WERI-Rb-1 (cell line): Measurements from ENCODE around the gene RBM17.

ENCODE experiments used
- DNase-seq: peaks from one replicate; pipeline ENCODE4 v3.0.0-alpha.2; 2020
- H3K27ac ChIP-seq: fragments of 250-450 bp; sonication (Bioruptor Pico); 2 replicates; pipeline ENCODE4 v1.5.1; 2020; ENCODE audit warnings: mild to moderate bottlenecking, moderate library complexity
- H3K27me3 ChIP-seq: fragments of 250-450 bp; sonication (Bioruptor Pico); 2 replicates; pipeline ENCODE4 v1.5.1; 2021; ENCODE audit warnings: mild to moderate bottlenecking, low read depth, moderate library complexity; ENCODE audit not compliant: insufficient read depth, severe bottlenecking
- H3K36me3 ChIP-seq: fragments of 250-450 bp; sonication (Bioruptor Pico); 2 replicates; pipeline ENCODE4 v1.5.1; 2020; ENCODE audit warnings: mild to moderate bottlenecking, moderate library complexity
- H3K4me3 ChIP-seq: 2 replicates; pipeline ENCODE4 v1.5.1; 2011; ENCODE audit warnings: low read depth, mild to moderate bottlenecking, control low read depth, low read length
- H3K9me3 ChIP-seq: fragments of 250-450 bp; sonication (Bioruptor Pico); 2 replicates; pipeline ENCODE4 v1.5.1; 2021; ENCODE audit warnings: mild to moderate bottlenecking, moderate library complexity; ENCODE audit not compliant: severe bottlenecking
- TF ChIP-seq, protein P1 (sequence below): IDR thresholded peaks from 2 replicates; pipeline ENCODE4 v1.5.1; 2011; ENCODE audit warnings: low read depth, mild to moderate bottlenecking, control low read depth, inconsistent platforms, low read length

Gene RBM17

DNA sequence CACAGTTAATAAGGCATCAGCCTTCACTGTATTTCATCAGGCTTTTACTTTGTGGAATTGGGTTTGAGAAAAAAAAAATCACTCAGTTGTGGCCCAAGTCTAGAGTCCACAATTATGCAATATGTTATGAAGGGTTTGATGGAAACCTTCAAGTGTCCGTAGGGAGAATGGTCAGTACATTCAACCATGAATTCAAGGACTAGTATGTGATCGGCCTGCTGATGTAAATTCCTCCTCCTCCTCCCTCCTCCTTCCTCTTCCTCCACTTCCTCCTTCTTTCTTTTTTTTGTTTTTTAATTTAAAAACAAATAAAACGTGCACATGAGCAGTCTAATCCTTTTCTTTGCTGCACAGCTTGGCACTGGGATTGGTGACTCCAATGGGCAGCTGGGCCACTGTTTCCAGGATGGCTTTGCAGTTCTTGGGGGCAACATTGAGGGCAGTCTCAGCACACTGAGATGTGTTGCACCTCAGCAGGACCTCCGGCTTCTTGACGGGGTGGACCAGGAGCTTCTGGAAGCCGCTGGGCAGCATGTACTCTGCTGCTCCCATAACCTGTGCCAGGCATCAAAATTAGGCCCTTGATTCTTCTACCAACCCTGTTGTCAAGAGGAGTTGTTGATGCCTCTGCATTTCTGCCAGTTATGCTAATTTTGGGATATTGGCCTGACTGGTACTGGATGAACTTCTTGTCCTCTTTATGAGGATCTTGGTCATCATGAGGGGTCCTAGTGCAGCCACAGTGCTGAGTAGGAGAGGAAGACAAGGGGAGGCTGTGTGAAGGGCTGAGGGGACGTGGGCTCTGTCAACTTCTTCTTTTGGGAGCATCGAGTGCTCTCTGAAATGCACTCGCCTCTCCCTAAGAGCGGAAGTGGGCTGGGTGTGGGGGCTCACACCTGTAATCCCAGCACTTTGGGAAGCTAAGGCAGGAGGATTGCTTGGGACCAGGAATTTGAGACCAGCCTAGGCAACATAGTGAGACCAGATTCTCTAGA is 17.4 kb upstream of the RBM17 start:
- no peaks in the 10 kb centered on the region for H3K36me3 ChIP-seq
- no peak overlapping the region for H3K27ac ChIP-seq
- TF ChIP-seq, protein P1, sequence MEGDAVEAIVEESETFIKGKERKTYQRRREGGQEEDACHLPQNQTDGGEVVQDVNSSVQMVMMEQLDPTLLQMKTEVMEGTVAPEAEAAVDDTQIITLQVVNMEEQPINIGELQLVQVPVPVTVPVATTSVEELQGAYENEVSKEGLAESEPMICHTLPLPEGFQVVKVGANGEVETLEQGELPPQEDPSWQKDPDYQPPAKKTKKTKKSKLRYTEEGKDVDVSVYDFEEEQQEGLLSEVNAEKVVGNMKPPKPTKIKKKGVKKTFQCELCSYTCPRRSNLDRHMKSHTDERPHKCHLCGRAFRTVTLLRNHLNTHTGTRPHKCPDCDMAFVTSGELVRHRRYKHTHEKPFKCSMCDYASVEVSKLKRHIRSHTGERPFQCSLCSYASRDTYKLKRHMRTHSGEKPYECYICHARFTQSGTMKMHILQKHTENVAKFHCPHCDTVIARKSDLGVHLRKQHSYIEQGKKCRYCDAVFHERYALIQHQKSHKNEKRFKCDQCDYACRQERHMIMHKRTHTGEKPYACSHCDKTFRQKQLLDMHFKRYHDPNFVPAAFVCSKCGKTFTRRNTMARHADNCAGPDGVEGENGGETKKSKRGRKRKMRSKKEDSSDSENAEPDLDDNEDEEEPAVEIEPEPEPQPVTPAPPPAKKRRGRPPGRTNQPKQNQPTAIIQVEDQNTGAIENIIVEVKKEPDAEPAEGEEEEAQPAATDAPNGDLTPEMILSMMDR, result no peak
- no peak for DNase-seq
- no peaks in the 10 kb centered on the region for H3K9me3 ChIP-seq
- H3K27me3 ChIP-seq, result peaks cover 19% of the 10 kb centered on the region
- no peak overlapping the region for H3K4me3 ChIP-seq

DNA sequence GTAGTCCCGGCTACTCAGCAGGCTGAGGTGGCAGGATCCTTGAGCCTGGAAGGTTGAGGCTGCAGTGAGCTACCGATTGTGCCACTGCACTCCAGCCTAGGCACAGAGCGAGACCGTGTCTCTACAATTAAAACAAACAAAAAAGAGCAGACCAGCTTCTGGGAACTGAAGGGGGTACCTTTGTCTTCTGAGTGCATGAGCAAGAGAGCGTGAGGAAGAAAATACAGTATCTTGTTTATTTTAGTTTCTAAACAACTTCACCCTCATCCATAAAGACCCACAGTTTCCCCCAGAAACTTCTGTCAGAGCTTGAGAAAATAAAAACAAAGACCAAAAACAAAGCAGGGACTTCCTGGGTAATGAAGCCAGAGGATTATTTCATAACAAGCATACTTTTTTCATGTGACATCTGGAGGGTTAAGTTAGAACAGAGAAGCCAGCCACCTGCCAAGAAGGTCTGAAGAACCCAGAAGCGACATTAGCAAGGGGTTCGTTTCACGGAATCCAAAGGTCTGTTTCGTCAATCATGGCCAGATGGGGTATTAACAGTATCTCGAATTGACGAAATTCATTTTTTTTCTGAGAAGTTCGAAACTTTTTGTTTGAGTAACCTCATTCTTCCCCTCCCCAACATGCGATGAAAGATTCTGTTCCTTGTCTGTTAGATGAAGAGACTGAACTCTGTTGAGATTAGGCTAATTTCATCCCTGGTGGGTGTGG is 16.5 kb upstream of the RBM17 start:
- Histone ChIP-seq H3K4me3 (no peak overlapping the region), H3K9me3 (no peaks in the 10 kb centered on the region), H3K27me3 (peaks cover 24% of the 10 kb centered on the region), H3K27ac (no peak overlapping the region), H3K36me3 (no peaks in the 10 kb centered on the region)
- TF ChIP-seq, protein P1, result no peak
- DNase-seq, result no peak

DNA sequence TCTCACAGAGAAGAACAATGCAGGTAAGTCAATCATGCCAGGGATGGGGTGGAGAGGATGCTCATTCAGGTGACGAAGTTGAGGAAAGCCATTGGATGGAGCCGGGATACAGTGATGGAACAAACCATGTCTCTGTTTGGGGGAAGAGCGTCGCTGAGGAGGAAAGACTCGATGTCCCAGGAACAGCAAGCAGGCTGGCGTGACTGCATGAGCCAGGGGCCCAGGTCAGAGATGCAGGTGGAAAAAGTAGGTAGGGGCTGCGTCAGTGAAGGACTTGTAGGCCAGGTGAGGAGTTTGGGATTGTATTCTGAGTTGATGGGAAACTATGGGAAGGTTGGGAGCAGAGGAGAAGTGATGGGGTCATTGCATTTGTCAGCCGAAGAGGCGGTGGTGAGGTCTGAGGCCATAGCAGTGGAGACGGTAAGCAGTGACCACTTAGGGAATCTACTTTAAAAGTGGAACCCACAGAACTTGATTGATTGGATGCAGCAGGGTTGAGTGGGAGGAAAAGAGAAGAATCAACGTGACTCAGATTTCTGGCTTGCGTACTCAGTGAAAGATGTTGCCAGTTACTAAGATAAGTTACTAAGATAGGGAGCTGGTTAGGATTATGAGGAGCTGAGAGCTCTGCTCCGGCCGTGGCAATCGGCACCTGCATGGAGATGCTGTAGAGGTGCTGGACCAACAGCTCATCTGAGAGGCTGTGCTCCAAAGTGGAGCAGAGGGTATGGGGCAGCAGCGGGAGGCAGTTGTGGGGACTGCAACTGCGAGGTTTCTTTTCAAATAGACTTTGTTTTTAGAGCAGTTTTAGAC is 14.1 kb upstream of the RBM17 start:
- no peak overlapping the region for H3K4me3 ChIP-seq
- H3K27me3 ChIP-seq, result peaks cover 19% of the 10 kb centered on the region
- H3K9me3 ChIP-seq, result no peaks in the 10 kb centered on the region
- DNase-seq, result no peak
- H3K27ac ChIP-seq, result no peak overlapping the region
- H3K36me3 ChIP-seq, result no peaks in the 10 kb centered on the region
- TF ChIP-seq, protein P1, result no peak

DNA sequence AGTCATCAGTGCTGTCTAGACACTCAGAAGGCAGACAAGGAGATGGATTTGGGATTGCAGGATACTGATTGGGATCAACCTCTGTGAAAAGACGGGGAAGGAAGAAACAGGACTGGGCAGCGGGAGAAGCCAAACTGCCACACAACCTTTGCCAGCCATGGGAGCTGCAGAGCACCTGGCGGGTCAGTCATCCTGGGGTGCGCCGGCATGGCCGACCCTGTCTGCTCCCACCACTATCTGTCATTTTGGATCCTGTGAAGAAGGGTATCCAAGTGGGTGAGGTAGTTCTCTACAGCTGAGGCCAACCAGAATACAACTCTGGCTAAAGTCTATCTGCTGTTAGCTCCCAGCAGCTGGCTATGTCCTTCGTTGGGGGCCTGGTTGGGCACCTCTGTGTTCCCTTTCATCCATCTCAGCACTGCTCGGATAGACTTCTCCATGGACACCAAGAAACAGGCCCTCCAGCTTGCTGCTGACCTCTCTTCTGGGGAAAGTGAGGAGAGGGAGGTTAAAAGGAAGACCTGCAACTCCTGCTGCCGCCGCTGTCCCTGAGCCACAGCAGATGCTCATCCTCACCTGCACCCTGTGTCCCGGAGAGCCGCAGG is 11.7 kb upstream of the RBM17 start:
- TF ChIP-seq, protein P1, result no peak
- Histone ChIP-seq H3K4me3 (no peak overlapping the region), H3K36me3 (no peaks in the 10 kb centered on the region), H3K27me3 (peaks cover 19% of the 10 kb centered on the region), H3K9me3 (no peaks in the 10 kb centered on the region), H3K27ac (no peak overlapping the region)
- no peak for DNase-seq

DNA sequence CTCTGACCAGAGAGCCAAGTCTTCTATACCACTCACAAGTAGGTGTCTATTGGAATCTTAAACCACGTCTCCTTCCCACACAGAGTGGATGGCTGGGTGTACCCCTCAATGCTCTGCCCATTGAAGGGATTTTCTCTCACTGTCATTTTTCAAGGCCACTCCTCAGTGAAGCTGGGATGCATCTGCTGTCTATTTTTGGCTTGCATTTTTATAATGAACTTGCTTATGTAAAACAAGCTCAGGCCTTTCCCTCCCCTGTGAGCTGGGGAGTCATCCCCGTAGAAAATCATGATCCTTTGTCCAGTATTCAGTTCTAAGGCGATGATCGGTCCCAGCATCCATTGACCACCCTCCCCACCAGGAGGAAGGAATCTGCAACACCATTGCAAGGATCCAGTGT is 9.8 kb upstream of the RBM17 start:
- Histone ChIP-seq H3K9me3 (no peaks in the 10 kb centered on the region), H3K27me3 (peaks cover 33% of the 10 kb centered on the region), H3K4me3 (no peak overlapping the region), H3K27ac (no peak overlapping the region), H3K36me3 (no peaks in the 10 kb centered on the region)
- DNase-seq, result no peak
- TF ChIP-seq, protein P1, result no peak
